ENCODE measurements around the gene EXD3. TPM values are rescaled to one million over a fixed set of nuclear protein-coding genes. Genes with fewer than 3 reads are reported as not detected.

EXD3 gene
- total RNA-seq, 1 experiment from 2014 or later, result 4.7 TPM

GRCh38 chr9:137276473-137277328 lies 146.3 kb downstream of the EXD3 start:
- peak; percentile 78 for DNase-seq (ENCODE audit: low read depth)

GRCh38 chr9:137275588-137276472 lies 147.1 kb downstream of the EXD3 start:
- no peak for DNase-seq (ENCODE audit: low read depth)

- no peak for DNase-seq (ENCODE audit: low read depth)
Observed at GRCh38 chr9:137275203-137275587, 147.8 kb downstream of the EXD3 start.

- DNase-seq (ENCODE audit: low read depth), result no peak
Observed at GRCh38 chr9:137273611-137274320, 149.2 kb downstream of the EXD3 start.

GRCh38 chr9:137273095-137273490 lies 149.9 kb downstream of the EXD3 start:
- DNase-seq (ENCODE audit: low read depth), result no peak

GRCh38 chr9:137272241-137273094 lies 150.5 kb downstream of the EXD3 start:
- DNase-seq (ENCODE audit: low read depth), result no peak

GRCh38 chr9:137271696-137272076 lies 151.3 kb downstream of the EXD3 start:
- no peak for DNase-seq (ENCODE audit: low read depth)

GRCh38 chr9:137270929-137271695 lies 151.8 kb downstream of the EXD3 start:
- no peak for DNase-seq (ENCODE audit: low read depth)

GRCh38 chr9:137269231-137269772 lies 153.7 kb downstream of the EXD3 start:
- DNase-seq (ENCODE audit: low read depth), result no peak

- no peak for DNase-seq (ENCODE audit: low read depth)
Observed at GRCh38 chr9:137268538-137269201, 154.3 kb downstream of the EXD3 start.

GRCh38 chr9:137267933-137268355 lies 155.0 kb downstream of the EXD3 start:
- no peak for DNase-seq (ENCODE audit: low read depth)

GRCh38 chr9:137266585-137267453 lies 156.1 kb downstream of the EXD3 start:
- no peak for DNase-seq (ENCODE audit: low read depth)

- no peak for DNase-seq (ENCODE audit: low read depth)
Observed at GRCh38 chr9:137266162-137266527, 156.8 kb downstream of the EXD3 start.

- DNase-seq (ENCODE audit: low read depth), result no peak
Observed at GRCh38 chr9:137265496-137266161, 157.3 kb downstream of the EXD3 start.

GRCh38 chr9:137264067-137264466 lies 158.9 kb downstream of the EXD3 start:
- DNase-seq (ENCODE audit: low read depth), result no peak

- DNase-seq (ENCODE audit: low read depth), result no peak
Observed at GRCh38 chr9:137263506-137263905, 159.5 kb downstream of the EXD3 start.

- DNase-seq (ENCODE audit: low read depth), result no peak
Observed at GRCh38 chr9:137262909-137263285, 160.1 kb downstream of the EXD3 start.

All from HT1080 (cell line).